Astrocyte of the spinal cord (primary cell): ENCODE measurements around the gene RNF32.

Experiments
- DNase-seq: peaks from one replicate; pipeline ENCODE4 v3.0.0; 2011; ENCODE audit warnings: low read depth, low spot score
- H3K4me3 ChIP-seq: 2 replicates; pipeline ENCODE4 v1.5.1; 2011; ENCODE audit warnings: low read depth, mild to moderate bottlenecking, low read length, moderate library complexity
- in situ Hi-C: cut with HindIII; loops from 2 replicates; pipeline ENCODE4 v1.10.0; 2017; ENCODE audit warnings: low sequenced_read_pairs
- TF ChIP-seq, protein P1 (sequence below): IDR thresholded peaks from 2 replicates; pipeline ENCODE4 v1.5.1; 2012; ENCODE audit warnings: low read depth, mild to moderate bottlenecking, low read length, inconsistent platforms

Gene RNF32

DNA sequence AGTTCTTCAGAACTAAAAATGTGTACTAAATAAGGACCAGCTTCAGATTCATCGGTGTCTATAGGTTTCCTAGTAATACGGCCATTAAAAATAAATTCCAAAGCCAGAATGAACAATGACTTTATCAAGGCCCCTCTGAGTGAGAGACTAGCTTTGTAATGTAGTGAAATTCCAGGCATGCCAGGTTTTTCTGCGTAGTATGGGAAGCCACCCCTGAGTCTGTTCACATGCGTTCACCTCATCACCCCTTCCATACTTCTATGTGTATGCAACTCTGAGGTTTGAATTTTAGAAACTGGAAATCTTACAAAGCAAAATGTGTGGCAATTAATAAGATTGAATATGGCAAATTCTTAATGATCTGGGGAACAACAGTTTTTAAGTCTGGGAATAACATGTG is 24.5 kb downstream of the RNF32 start:
- no peak for DNase-seq
- TF ChIP-seq, protein P1, sequence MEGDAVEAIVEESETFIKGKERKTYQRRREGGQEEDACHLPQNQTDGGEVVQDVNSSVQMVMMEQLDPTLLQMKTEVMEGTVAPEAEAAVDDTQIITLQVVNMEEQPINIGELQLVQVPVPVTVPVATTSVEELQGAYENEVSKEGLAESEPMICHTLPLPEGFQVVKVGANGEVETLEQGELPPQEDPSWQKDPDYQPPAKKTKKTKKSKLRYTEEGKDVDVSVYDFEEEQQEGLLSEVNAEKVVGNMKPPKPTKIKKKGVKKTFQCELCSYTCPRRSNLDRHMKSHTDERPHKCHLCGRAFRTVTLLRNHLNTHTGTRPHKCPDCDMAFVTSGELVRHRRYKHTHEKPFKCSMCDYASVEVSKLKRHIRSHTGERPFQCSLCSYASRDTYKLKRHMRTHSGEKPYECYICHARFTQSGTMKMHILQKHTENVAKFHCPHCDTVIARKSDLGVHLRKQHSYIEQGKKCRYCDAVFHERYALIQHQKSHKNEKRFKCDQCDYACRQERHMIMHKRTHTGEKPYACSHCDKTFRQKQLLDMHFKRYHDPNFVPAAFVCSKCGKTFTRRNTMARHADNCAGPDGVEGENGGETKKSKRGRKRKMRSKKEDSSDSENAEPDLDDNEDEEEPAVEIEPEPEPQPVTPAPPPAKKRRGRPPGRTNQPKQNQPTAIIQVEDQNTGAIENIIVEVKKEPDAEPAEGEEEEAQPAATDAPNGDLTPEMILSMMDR: no peak
- in situ Hi-C loops: no loop called here
- no peak overlapping the region for H3K4me3 ChIP-seq

DNA sequence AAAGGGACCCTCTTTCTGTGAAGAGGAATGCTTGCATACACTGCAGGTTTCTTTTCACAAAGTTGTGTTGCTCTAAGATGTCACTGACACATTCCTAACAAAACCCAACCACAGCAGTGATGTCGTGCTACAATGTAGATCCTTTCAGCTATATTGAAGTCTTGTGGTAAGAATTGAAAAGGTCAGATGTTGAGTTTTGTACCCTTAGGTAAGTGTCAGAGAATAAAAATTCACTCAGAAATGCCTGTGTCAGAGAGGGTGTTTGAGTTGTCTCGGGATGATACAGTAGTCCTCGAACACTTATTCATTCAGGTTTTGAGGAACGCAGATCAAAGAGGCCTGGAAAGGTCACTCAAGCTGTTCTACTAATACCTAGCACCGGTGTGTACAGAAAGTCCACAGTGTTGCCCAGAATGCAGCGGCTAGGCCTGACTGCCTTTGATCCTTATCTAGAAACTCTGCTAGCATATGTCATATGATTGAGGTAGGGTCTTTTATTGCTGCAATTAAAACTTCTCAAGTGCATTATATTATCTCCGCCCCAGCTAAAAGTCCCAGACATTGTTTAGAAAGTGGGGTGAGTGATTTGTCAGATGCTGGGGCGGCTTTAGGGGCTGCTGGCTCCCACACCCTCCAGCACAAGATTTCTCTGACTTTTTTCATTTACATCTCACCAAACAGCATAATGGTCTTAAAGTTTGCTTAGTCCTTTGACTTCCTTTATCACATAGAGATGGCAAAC is 26.0 kb downstream of the RNF32 start:
- in situ Hi-C loops: no loop called here
- TF ChIP-seq, protein P1: no peak
- H3K4me3 ChIP-seq: no peak overlapping the region
- no peak for DNase-seq

DNA sequence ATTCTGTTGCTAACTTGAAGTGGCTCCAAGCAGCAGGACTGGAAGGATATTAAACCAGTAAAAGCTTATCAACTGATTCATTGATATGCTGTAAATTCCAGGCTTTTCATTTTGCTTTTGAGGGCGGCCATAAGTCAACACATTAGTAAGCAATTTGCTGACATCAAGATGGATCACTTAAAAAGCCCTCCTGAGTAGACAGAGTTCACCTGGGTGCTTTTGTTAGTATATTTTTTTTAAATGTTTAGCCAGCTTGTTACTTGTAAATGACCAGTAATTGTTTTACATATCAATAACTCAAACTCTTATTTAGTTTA is 26.5 kb downstream of the RNF32 start:
- H3K4me3 ChIP-seq: no peak overlapping the region
- DNase-seq: no peak
- in situ Hi-C loops: no loop called here
- TF ChIP-seq, protein P1: no peak

DNA sequence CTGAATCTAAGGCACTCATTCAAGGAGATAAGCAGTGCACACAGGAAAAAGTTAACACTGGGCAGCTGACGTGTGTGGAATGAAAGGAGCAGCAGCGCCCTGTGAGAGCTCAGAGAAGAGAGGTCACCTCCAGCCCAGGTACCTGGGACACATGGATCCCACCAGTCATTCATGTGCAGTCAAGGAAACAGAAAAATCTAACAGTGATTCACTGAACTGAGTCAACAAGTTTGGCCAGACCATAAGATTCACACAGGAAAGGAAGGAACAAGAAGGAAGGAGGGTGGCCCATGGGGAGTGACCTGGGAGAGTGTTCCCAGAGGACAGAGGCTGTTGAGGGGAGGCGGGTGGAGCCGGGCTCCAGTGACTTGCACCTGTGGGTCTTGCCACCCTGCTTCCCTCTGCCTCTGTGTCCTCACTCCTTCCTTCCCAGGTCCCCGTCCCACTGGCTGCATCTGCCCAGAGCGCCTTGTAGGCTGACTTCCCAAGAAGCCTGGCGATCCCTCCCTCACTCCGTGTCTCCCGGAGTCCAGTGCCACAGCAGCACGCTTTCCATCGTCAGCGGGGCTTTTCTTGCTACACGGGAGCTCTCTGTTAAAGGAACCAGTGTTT is 27.7 kb downstream of the RNF32 start:
- in situ Hi-C loops: no loop called here
- no peak for DNase-seq
- TF ChIP-seq, protein P1: no peak
- no peak overlapping the region for H3K4me3 ChIP-seq

DNA sequence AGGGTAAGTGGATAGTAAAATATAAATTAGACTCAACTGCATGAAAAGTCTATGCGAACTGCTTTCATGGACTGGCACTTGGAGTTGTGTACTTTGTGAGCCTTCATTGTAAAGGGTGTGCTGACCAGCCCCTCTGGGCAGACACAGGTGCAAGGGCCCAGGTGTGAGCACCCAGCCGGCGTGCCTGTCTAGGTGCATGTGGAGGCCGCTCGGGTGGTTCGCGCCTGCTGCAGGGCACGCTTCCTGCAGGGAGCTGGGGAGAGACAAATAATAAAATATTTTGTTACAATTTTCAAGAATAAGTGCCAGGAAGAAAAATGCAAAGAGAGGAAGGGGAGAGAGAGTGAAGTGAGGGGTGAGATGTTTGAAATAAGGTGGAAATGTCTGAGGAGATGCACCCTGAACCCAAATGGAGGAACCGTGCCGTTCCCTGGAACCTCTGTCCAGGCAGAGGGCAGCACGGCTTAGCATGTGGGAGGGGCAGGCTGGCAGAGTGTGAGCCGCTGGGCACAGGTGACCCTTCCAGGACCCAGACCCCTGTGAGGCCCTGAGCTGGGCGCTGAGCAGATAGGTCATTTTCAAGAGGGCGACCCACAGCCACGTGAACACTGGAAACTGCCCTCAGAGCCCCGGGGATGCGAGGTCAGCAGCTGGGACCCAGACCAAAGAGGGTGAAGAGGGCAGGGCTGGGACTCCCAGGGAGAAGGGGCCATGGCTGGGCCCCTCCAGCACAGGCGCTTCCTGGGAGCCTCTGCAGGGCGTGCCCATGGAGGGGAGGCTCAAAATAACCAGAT is 28.7 kb downstream of the RNF32 start:
- DNase-seq: no peak
- TF ChIP-seq, protein P1: no peak
- in situ Hi-C loops: no loop called here
- no peak overlapping the region for H3K4me3 ChIP-seq

DNA sequence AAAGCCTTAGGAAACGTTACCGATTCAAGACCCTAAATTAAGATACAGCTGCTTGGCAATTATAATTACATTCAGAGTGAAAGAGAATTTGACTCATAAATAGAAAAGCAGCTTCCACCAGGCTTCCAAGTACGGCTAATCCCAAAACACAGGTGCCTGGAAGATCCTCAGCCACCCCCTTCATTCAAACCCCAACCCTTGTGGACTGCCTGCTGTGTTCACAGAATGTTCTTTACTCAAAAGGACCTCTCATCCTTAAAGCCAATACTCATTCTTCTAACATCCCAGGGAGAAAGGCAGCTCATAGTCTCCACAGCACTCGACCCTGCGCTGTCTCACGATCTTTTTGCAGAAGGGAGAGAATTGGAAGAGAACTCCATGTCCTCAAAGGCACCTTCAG is 32.9 kb downstream of the RNF32 start:
- TF ChIP-seq, protein P1: no peak
- no peak overlapping the region for H3K4me3 ChIP-seq
- in situ Hi-C loops: no loop called here
- no peak for DNase-seq
